ENCODE data around the gene ST6GALNAC4. TPM values are rescaled to one million over a fixed set of nuclear protein-coding genes. Genes with fewer than 3 reads are reported as not detected.

Gene ST6GALNAC4
- polyA plus RNA-seq, 1 of the 3 experiments (the other 2 are of a cell fraction): 30.2 TPM

DNA sequence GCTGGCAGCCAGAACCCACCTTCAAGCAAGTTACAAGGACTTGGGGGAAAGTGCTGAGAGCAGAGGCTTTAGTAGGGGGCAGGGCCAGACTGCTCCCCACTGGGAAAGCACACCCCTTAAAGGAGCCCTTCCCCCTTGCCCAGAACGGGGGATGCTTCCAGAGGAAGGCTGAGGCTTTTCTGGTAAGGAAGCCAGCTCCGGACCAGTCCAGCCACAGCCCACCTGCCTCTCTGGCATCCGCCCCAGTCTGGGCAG is 25.0 kb upstream of the ST6GALNAC4 start:
- Histone ChIP-seq H3K36me3 (replicated peaks in 1 of 2; ENCODE audit: control insufficient read depth in 1 of 2, insufficient read depth in 2 of 2, low read length in 1 of 2) (peaks cover 4 to 48% of the 10 kb centered on the region in 2 experiments), H3F3A (replicated peaks; ENCODE audit: insufficient read depth) (peaks cover 3% of the 10 kb centered on the region), H3K27ac (ENCODE audit: low read depth in 2 of 2, low read length in 1 of 2) (peak overlapping the region in 1 of 2 experiments; percentile 75; a peak in 2 of 4 replicates), H3K79me2 (ENCODE audit: insufficient read depth) (peaks cover 8% of the 10 kb centered on the region), H3K9me2 (no peaks in the 10 kb centered on the region), H3K9ac (no peak overlapping the region), H3K27me3 (ENCODE audit: insufficient read depth) (no peaks in the 10 kb centered on the region), H4K20me1 (ENCODE audit: insufficient read depth) (peaks cover 7% of the 10 kb centered on the region; the same call in 1 of the 2 replicates), H3K4me1 (ENCODE audit: control insufficient read depth in 1 of 2, insufficient read depth in 2 of 2, low read depth in 1 of 2, low read length in 1 of 2) (peaks cover 0 to 43% of the 10 kb centered on the region in 2 experiments; a peak in 1 of 4 replicates), H3K4me3 (ENCODE audit: low read depth in 2 of 2, low read length in 1 of 2) (no peak overlapping the region), H3K4me2 (no peak overlapping the region), H3K9me3 (no peaks in the 10 kb centered on the region), H2AFZ (ENCODE audit: low read depth) (no peak overlapping the region)
- no CpG with 5 or more reads among the region's 3 CpGs for WGBS (ENCODE audit: low lambda C conversion rate)
- POLR2A ChIA-PET: interaction anchor here (1.2 to 1.3 kb wide), 2 partner anchors 11 to 31 kb away, joined by 4 to 5 read pairs; partner anchors contain the start of gene PIP5KL1
- DNase-seq: no peak
- TF ChIP-seq, protein P1, sequence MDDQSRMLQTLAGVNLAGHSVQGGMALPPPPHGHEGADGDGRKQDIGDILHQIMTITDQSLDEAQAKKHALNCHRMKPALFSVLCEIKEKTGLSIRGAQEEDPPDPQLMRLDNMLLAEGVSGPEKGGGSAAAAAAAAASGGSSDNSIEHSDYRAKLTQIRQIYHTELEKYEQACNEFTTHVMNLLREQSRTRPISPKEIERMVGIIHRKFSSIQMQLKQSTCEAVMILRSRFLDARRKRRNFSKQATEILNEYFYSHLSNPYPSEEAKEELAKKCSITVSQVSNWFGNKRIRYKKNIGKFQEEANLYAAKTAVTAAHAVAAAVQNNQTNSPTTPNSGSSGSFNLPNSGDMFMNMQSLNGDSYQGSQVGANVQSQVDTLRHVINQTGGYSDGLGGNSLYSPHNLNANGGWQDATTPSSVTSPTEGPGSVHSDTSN (IDR thresholded peaks at IDR 0.05): no peak
- TF ChIP-seq EP300 (IDR thresholded peaks at IDR 0.05; ENCODE audit: borderline replicate concordance in 1 of 2, low read depth in 1 of 2, low read length in 1 of 2): no peak
- TF ChIP-seq ELF1 (IDR thresholded peaks at IDR 0.05): no peak
- TF ChIP-seq MXI1 (IDR thresholded peaks at IDR 0.05; ENCODE audit: low read depth, low read length): no peak
- no peak for TF ChIP-seq TAF1 (IDR thresholded peaks at IDR 0.05; ENCODE audit: borderline replicate concordance, low read depth, low read length)
- no peak for TF ChIP-seq SIN3A (IDR thresholded peaks at IDR 0.05; ENCODE audit: borderline replicate concordance, low read depth, low read length)
- no peak for TF ChIP-seq TCF12 (IDR thresholded peaks at IDR 0.05)
- TF ChIP-seq RXRA (IDR thresholded peaks at IDR 0.05; ENCODE audit: borderline replicate concordance, low read depth): no peak
- TF ChIP-seq, protein P2, sequence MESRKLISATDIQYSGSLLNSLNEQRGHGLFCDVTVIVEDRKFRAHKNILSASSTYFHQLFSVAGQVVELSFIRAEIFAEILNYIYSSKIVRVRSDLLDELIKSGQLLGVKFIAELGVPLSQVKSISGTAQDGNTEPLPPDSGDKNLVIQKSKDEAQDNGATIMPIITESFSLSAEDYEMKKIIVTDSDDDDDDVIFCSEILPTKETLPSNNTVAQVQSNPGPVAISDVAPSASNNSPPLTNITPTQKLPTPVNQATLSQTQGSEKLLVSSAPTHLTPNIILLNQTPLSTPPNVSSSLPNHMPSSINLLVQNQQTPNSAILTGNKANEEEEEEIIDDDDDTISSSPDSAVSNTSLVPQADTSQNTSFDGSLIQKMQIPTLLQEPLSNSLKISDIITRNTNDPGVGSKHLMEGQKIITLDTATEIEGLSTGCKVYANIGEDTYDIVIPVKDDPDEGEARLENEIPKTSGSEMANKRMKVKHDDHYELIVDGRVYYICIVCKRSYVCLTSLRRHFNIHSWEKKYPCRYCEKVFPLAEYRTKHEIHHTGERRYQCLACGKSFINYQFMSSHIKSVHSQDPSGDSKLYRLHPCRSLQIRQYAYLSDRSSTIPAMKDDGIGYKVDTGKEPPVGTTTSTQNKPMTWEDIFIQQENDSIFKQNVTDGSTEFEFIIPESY (IDR thresholded peaks at IDR 0.05; ENCODE audit: borderline replicate concordance, low read depth): no peak
- no peak for TF ChIP-seq RCOR1 (IDR thresholded peaks at IDR 0.05; ENCODE audit: low read length)
- no peak for TF ChIP-seq NFIC (IDR thresholded peaks at IDR 0.05; ENCODE audit: borderline replicate concordance)
- TF ChIP-seq RFX5 (IDR thresholded peaks at IDR 0.05; ENCODE audit: low read length): no peak
- CTCF ChIA-PET: interaction anchor here (0.6 to 10.3 kb wide), 23 partner anchors 11 to 297 kb away, joined by 3 to 219 read pairs (median 11); partner anchors contain the start of genes EEIG1, NAIF1, PIP5KL1 and SLC25A25

DNA sequence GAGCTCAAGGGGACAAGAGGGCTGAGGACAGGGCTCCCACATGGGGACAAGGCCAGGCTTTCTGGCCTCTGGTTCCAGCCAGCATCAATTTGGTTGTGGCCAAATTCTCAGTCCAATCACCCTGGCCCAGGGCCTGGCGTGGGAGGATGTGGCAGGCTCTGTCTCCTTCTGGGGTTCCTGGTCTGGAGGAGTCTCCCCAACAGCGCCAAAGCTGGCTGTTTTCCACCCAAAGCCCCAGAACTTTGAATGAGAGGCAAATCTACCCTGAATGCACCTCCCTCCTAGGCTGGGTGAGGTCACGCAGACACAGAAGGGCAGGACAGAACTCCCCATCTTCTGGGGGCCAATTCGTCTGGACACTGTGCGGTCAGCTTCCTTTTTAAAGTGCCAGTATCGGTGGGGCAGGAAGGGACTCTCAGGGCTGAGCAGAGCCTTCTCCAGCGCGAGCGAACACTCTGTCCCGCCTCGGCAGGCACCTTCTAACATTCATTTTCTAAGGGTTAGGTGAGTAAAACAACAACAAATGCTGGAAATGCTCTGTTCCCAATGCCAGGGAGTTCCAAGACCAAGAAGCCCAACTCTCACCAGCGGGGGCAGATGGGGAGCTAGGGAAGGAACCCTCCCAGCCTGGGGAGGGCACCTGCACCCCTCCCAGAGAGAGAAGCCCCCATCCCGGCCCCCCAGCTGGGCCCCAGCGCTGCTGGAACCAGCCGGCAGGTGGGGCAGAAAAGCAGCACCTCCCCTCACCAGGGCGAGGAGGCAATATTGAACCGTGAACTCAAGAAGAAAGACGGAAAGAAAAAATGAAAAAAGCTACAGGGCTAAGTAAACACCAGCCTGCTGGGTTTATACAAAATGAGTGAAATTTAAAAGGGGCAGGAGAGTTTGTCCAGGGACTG is 24.5 kb upstream of the ST6GALNAC4 start:
- TF ChIP-seq JUND (IDR thresholded peaks at IDR 0.05) (no peak), FOXJ3 (CRISPR knock-in tag; IDR thresholded peaks at IDR 0.05) (no peak), YY1 (IDR thresholded peaks at IDR 0.05; ENCODE audit: low read depth) (no peak), CHD2 (IDR thresholded peaks at IDR 0.05; ENCODE audit: low read length, partially characterized antibody) (no peak), RCOR1 (IDR thresholded peaks at IDR 0.05; ENCODE audit: low read length) (no peak), POLR2AphosphoS5 (IDR thresholded peaks at IDR 0.05; ENCODE audit: low read depth, low read length) (no peak)
- TF ChIP-seq, protein P3, sequence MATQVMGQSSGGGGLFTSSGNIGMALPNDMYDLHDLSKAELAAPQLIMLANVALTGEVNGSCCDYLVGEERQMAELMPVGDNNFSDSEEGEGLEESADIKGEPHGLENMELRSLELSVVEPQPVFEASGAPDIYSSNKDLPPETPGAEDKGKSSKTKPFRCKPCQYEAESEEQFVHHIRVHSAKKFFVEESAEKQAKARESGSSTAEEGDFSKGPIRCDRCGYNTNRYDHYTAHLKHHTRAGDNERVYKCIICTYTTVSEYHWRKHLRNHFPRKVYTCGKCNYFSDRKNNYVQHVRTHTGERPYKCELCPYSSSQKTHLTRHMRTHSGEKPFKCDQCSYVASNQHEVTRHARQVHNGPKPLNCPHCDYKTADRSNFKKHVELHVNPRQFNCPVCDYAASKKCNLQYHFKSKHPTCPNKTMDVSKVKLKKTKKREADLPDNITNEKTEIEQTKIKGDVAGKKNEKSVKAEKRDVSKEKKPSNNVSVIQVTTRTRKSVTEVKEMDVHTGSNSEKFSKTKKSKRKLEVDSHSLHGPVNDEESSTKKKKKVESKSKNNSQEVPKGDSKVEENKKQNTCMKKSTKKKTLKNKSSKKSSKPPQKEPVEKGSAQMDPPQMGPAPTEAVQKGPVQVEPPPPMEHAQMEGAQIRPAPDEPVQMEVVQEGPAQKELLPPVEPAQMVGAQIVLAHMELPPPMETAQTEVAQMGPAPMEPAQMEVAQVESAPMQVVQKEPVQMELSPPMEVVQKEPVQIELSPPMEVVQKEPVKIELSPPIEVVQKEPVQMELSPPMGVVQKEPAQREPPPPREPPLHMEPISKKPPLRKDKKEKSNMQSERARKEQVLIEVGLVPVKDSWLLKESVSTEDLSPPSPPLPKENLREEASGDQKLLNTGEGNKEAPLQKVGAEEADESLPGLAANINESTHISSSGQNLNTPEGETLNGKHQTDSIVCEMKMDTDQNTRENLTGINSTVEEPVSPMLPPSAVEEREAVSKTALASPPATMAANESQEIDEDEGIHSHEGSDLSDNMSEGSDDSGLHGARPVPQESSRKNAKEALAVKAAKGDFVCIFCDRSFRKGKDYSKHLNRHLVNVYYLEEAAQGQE (IDR thresholded peaks at IDR 0.05; ENCODE audit: low read depth, low read length): no peak
- H3K9me3 ChIP-seq: no peaks in the 10 kb centered on the region
- H3K27me3 ChIP-seq (ENCODE audit: insufficient read depth): no peaks in the 10 kb centered on the region
- H4K20me1 ChIP-seq (ENCODE audit: insufficient read depth): peaks cover 11% of the 10 kb centered on the region; the same call in 1 of the 2 replicates
- H3K79me2 ChIP-seq (ENCODE audit: insufficient read depth): peaks cover 14% of the 10 kb centered on the region
- ChIA-PET POLR2A (interaction anchor here (1.3 kb wide), 1 partner anchor 11 kb away, joined by 4 read pairs; the partner anchor contains the start of gene PIP5KL1), CTCF (interaction anchor here (0.6 to 10.3 kb wide), 19 partner anchors 11 to 296 kb away, joined by 3 to 219 read pairs (median 11); partner anchors contain the start of genes EEIG1, NAIF1, PIP5KL1 and SLC25A25)
- peaks cover 4 to 48% of the 10 kb centered on the region in 2 experiments for H3K36me3 ChIP-seq (replicated peaks in 1 of 2; ENCODE audit: control insufficient read depth in 1 of 2, insufficient read depth in 2 of 2, low read length in 1 of 2)
- no peaks in the 10 kb centered on the region for H3K9me2 ChIP-seq
- peaks cover 3 to 42% of the 10 kb centered on the region in 2 experiments; a peak in 2 of 4 replicates for H3K4me1 ChIP-seq (ENCODE audit: control insufficient read depth in 1 of 2, insufficient read depth in 2 of 2, low read depth in 1 of 2, low read length in 1 of 2)
- WGBS (ENCODE audit: low lambda C conversion rate): 86% methylated on average over 17 of the region's 18 CpGs
- H3F3A ChIP-seq (replicated peaks; ENCODE audit: insufficient read depth): peaks cover 3% of the 10 kb centered on the region
- no peak for DNase-seq
- no peak overlapping the region for H3K9ac ChIP-seq
- H3K4me3 ChIP-seq (ENCODE audit: low read depth in 2 of 2, low read length in 1 of 2): no peak overlapping the region
- no peak overlapping the region for H2AFZ ChIP-seq (ENCODE audit: low read depth)
- H3K27ac ChIP-seq (ENCODE audit: low read depth in 2 of 2, low read length in 1 of 2): peak overlapping the region in 1 of 2 experiments; percentile 75; a peak in 2 of 4 replicates
- H3K4me2 ChIP-seq: no peak overlapping the region
